ENCODE measurements around the gene PDIA6.

DNA sequence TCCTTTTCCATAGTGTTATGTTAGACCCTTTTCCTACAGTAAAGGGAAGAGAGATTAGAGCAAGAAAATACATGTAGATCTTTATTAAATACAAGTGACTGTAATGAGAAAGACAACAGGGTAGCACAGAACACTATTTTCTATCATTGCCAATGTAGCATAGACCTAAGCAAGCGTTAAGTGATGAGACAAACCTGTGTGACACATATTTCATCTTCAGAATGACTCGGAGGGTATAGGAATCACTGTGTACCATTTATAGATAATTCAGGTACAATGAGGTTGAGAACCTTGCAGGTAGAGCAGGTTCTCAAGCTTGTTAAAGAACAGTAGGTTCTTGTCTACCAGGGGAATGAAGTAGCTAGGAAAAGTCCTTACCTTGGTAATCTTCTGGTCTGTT is 15.9 kb downstream of the PDIA6 start:
- TF ChIP-seq CTCF (IDR thresholded peaks at IDR 0.05) (no peak), REST (IDR thresholded peaks at IDR 0.05; ENCODE audit: insufficient read depth in 1 of 2, low read depth in 2 of 2, low read length in 1 of 2) (no peak), POLR2AphosphoS5 (IDR thresholded peaks at IDR 0.05; ENCODE audit: low read depth, low read length) (no peak), TCF7L2 (IDR thresholded peaks at IDR 0.05; ENCODE audit: low read depth, low read length) (no peak)
